HepG2 (cell line): ENCODE results near the gene TFF1. TPM values are rescaled to one million over a fixed set of nuclear protein-coding genes. Genes with fewer than 3 reads are reported as not detected.

Experiments used
- ELF3 ChIP-seq: IDR thresholded peaks from 2 replicates; pipeline ENCODE4 v1.6.1; 2016; ENCODE audit warnings: missing genetic modification reagents, missing compliant biosample characterization
- FOXK1 ChIP-seq: sonication (generic); formaldehyde crosslinking; IDR thresholded peaks from 2 replicates; pipeline ENCODE4 v1.4.0; 2020; ENCODE audit warnings: low read depth, missing genetic modification reagents, borderline replicate concordance
- GABPA ChIP-seq, 2 experiments: IDR thresholded peaks; 2 replicates each; pipeline ENCODE4 v1.6.1; 2011 to 2016; ENCODE audit warnings: low read depth in 2 of 2, low read length in 1 of 2, missing biosample characterization in 1 of 2, missing genetic modification characterization in 1 of 2
- JUN ChIP-seq: sonication (generic); formaldehyde crosslinking; IDR thresholded peaks from 2 replicates; pipeline ENCODE4 v1.4.0; 2020; ENCODE audit warnings: mild to moderate bottlenecking, missing genetic modification reagents
- MED1 ChIP-seq: sonication (generic); formaldehyde crosslinking; IDR thresholded peaks from 2 replicates; pipeline ENCODE4 v1.4.0; 2020; ENCODE audit warnings: missing genetic modification reagents
- NR2F2 ChIP-seq: IDR thresholded peaks from 2 replicates; pipeline ENCODE4 v1.6.1; 2012; ENCODE audit warnings: low read depth, inconsistent platforms, borderline replicate concordance
- RARA ChIP-seq: IDR thresholded peaks from 2 replicates; pipeline ENCODE4 v1.6.1; 2016; ENCODE audit warnings: missing genetic modification reagents, missing compliant biosample characterization
- SKIL ChIP-seq: sonication (generic); formaldehyde crosslinking; IDR thresholded peaks from 2 replicates; pipeline ENCODE4 v1.8.0; 2022; ENCODE audit warnings: missing genetic modification reagents, mild to moderate bottlenecking, moderate library complexity, borderline replicate concordance
- SOX6 ChIP-seq, 2 experiments: fragments of 450-650 bp in 1 of 2; sonication (generic) in 1 of 2; formaldehyde crosslinking in 1 of 2; IDR thresholded peaks; 2 replicates each; pipeline versions ENCODE4 v1.4.0 to v1.6.1; 2017 to 2020; ENCODE audit warnings: antibody characterized with exemption in 1 of 2, mild to moderate bottlenecking in 1 of 2, missing genetic modification reagents in 1 of 2
- ZNF274 ChIP-seq: sonication (generic); formaldehyde crosslinking; IDR thresholded peaks from 2 replicates; pipeline ENCODE4 v1.5.1; 2020; ENCODE audit warnings: mild to moderate bottlenecking, missing genetic modification reagents
- ZNF318 ChIP-seq: sonication (generic); formaldehyde crosslinking; IDR thresholded peaks from 2 replicates; pipeline ENCODE4 v1.4.0; 2020; ENCODE audit warnings: mild to moderate bottlenecking, missing genetic modification reagents
- ZNF609 ChIP-seq: sonication (generic); formaldehyde crosslinking; IDR thresholded peaks from 2 replicates; pipeline ENCODE4 v1.4.0; 2020; ENCODE audit warnings: mild to moderate bottlenecking, missing genetic modification reagents, borderline replicate concordance
- ZZZ3 ChIP-seq: sonication (generic); formaldehyde crosslinking; IDR thresholded peaks from 2 replicates; pipeline ENCODE4 v1.4.0; 2020; ENCODE audit warnings: missing genetic modification reagents, mild to moderate bottlenecking, borderline replicate concordance
- polyA plus RNA-seq, 8 experiments: library from polyadenylated mRNA; depleted of rRNA in 3 of 8; stranded (reverse) in 7 of 8; unstranded in 1 of 8; fragments of >200 nt; fragmentation: Illumina TruSeq in 4 of 8; extraction: Trizol in 4 of 8; gene quantifications; 2 replicates each; pipeline versions ENCODE4 v1.2.1 to v1.2.3, GENCODE V29; 2011 to 2016; ENCODE audit warnings: low read depth in 4 of 8, missing spikeins in 1 of 8, mixed read lengths in 1 of 8; ENCODE audit not compliant: insufficient read depth in 1 of 8
- total RNA-seq, 5 experiments: library from RNA; depleted of rRNA; stranded (reverse); fragments of >200 nt; fragmentation: Illumina TruSeq; extraction: Trizol; gene quantifications; 2 replicates each; pipeline ENCODE4 v1.2.3, GENCODE V29; 2016; ENCODE audit warnings: low read depth in 1 of 5

Gene TFF1
- total and polyA plus RNA-seq, 2 of the 13 experiments (the other 11 are each of a cell fraction or from before 2014, with no cell fraction given): 0.24 to 19.4 TPM

- TF ChIP-seq FOXK1 (CRISPR knock-in tag): peak; percentile 36; the same call in 1 of the 2 replicates
- TF ChIP-seq ZZZ3 (CRISPR knock-in tag): no peak
- TF ChIP-seq GABPA (IDR thresholded peaks at IDR 0.05; ENCODE audit: low read depth, low read length): no peak
- peak; percentile 40 for TF ChIP-seq GABPA (CRISPR knock-in tag; IDR thresholded peaks at IDR 0.05; ENCODE audit: low read depth)
- TF ChIP-seq ZNF318 (CRISPR knock-in tag): no peak
- TF ChIP-seq MED1 (CRISPR knock-in tag): 0 out of 2 replicates have a peak, but pooled peaks have one; percentile 35
- peak; percentile 92 for TF ChIP-seq RARA (CRISPR knock-in tag)
- TF ChIP-seq SOX6 (IDR thresholded peaks at IDR 0.05): no peak
- TF ChIP-seq SOX6 (CRISPR knock-in tag; IDR thresholded peaks at IDR 0.05): 0 out of 2 replicates have a peak, but pooled peaks have one; percentile 19
- peak; percentile 49; the same call in 1 of the 2 replicates for TF ChIP-seq SKIL (CRISPR knock-in tag)
- TF ChIP-seq JUN (CRISPR knock-in tag): no peak
- TF ChIP-seq NR2F2: no peak
- peak; percentile 49; the same call in 1 of the 2 replicates for TF ChIP-seq ELF3
- TF ChIP-seq ZNF609 (CRISPR knock-in tag): no peak
- no peak for TF ChIP-seq ZNF274
Measured at GRCh38 chr21:42392731-42393442, 26.6 kb upstream of the TFF1 start (continued).
